ENCODE results near the gene SIK3.

SIK3 gene

DNA sequence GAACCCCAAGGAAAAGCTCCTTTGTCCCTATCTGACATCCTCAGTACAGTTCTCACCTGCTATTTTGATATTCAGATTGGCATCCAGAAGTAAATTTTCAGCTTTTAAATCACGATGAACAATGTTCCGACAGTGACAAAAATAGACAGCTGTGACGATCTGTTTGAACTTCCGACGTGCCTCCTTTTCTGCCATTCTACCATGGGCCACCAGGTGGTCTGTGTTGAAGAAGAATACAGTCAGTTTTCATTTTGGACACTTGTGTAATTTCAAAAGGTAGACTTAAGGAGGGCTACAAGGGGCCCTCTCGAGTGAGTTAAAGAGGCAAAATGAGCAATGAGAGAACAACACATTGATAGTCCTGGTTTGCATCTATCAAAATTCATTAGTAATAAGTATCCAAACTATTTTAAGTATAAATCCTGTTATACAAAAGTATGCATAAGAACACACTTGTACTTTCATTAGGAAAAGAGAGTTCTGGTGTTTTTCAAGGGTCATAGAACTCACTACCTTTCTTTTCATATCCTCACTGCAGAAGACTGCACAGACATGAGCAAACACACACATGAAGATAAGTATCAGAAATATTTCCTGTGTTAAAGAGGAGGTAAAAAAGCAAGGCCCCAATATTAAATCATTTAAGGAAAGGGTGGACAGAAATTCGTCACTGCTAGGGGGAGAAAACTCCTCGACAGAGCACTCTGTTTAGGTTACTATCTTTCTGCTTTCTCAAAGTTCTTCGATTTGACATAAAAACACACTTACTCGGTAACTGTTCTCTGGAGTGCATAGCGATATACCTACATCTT is 170.9 kb downstream of the SIK3 start:
- DNase-seq, result peak; percentile 48

DNA sequence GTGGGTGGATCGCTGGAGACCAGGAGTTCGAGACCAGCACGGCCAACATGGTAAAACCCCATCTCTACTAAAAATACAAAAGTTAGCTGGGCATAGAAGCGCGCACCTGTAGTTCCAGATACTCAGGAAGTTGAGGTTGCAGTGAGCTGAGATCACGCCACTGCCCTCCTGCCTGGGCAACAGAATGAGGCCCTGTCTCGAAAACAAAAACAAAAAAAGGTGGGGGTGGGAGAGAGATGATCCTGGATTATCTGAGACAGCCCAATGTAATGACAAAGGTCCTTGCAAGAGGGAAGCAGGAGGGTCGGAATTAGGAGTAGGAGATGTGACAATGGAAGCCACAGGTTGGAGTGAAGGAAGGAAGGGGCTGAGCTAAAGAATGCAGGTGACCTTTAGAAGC is 173.2 kb downstream of the SIK3 start:
- DNase-seq, result no peak

DNA sequence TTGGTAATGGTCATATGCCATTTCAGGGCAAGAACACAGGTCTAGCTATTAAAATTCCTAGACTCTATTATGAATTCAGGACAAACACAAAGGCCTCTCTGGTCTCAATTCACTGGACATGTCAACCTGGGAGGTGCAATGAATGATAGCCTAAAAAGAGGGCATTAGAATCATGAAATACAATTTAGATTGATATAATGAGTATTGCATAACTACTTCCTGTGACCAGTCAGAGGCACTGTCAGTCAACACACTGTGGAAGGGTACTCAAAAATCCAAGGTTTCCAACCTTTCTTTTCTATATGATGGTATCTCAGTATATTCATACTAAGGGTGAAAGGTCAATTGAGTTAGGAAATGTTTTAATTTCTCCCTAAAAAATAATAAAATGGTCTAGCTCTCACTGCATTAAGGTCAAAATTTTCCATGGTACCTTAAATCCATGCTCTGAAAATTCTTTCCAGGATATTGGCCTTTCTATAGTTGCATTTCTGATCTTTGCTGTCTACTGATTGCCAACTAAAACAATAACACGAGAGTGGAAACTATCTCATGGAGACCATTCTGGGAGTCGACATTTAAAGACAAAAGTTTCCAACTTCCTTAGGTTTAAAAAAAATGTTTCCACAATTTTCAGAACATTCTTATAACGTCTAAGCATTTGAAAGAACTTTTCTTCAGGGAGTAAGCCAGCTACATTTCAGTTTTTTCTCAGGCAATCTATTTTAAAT is 179.1 kb downstream of the SIK3 start:
- DNase-seq, result no peak

DNA sequence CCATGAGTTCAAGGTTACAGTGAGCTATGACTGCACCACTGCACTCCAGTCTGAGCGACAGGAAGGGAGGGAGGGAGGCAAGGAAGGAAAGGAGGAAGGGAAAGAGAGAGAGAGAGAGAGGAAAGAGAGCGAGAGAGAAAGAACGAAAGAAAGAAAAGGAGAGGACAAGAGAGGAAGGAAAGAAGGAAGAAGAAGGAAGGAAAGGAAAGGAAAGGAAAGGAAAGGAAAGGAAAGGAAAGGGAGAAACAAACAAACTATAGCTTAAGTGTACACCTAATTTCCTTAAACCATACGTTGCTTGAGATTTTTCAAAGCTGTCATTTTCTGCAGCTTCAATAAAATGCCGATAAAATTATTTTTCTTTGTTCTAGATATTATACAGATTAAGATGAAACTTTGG is 180.6 kb downstream of the SIK3 start:
- no peak for DNase-seq

DNA sequence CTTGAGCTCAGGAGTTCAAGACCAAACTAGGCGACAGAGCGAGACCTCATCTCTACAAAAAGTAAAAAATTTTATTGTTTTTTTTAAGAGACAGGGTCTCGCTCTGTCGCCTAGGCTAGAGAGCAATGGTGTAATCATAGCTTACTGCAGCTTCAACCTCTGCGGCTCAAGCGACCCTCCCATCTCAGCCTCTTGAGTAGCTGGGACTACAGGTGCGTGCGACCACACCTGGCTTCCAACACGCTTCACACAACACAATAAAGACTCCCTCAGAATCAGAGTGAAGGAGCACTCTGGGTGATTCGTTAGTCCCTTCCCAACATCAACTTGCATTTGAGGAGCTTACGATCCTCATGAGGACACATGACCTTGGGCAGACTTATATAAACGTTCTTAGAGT is 181.3 kb downstream of the SIK3 start:
- DNase-seq, result no peak

DNA sequence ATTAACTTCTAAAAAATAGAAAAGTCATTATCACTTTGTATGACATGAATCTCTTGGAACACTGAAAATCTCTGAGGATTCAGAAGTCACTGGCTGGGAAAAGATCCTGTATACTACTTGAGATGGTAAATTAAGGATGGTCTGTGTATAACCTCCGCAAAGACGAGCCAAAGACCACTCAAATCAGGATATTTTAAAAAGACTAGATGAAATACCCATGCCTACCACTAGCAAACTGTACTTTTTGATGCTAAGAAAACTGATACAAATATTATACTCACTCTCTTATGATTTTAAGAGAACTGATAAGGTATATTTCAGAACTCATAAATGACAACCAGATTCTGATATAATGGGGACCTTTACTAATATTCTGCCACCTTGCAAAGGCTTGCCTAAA is 182.2 kb downstream of the SIK3 start:
- DNase-seq, result no peak

DNA sequence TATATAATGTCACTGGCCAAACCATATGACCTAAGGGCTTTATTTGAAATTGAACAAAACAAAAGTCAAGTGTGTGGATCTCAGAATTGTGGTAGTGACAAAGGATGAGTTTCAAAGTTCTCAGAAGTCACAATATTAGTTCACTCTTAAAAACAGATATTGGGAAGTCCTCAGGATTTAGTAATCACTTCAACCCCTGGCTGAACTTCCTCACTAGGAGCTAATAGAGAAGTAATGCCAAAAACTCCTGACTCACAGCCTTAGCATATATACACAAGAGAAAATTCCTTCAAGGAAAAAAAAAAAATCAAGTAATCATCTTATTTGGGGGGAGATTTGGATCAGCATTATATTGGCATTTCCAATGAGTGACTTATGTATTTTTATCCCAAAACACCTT is 185.2 kb downstream of the SIK3 start:
- no peak for DNase-seq

DNA sequence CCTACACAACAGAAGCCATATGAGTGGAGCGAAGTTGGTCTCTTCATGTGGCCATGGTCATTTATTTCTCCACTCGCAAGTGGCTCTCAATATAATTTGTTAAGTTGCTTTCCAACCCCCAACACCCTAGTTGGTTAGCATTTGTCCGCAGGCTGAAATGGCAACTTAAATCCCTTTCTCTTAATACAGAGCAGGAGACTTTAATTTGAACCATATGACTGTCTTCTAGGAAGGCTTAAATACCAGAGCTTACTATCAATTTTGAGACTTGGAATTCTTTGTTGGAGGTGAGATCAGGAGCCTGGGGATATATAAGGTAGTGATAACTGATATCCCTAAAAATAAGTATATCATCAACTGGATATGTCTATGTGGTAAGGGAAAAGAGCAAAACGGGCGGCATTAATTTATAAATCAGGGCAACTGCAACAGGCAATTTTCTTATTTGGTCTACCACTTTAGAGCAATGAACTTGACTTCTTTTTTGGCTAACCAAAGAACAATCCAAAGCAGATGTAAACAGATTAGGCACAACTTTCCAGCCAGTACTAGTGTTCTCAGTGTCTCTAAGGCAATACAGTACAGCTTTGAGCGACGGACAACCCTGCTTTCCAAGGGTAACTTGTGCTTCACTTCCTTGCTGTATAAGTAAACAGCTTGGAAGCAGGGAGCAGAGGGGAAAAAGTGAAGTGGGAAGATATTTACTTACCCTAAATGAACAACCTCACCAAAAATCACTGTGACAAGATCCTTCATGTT is 186.1 kb downstream of the SIK3 start:
- DNase-seq, result no peak

DNA sequence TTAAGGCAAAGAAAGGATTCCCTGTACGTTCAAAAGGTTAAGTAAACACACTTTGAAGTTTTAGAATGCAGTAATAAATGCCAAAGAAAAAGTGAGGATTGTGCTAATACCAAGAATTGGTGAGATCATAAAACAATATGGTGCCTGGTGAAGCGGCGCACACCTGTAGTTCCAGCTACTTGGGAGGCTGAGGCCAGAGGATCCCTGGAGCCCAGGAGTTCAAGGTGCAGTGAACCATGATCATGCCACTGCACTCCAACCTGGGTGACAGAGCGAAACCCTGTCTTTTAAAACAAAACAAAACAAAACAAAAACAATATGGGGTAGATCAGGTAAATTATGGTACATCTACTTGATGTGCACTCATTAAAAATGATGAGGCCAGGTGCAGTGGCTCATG is 187.4 kb downstream of the SIK3 start:
- DNase-seq, result no peak

DNA sequence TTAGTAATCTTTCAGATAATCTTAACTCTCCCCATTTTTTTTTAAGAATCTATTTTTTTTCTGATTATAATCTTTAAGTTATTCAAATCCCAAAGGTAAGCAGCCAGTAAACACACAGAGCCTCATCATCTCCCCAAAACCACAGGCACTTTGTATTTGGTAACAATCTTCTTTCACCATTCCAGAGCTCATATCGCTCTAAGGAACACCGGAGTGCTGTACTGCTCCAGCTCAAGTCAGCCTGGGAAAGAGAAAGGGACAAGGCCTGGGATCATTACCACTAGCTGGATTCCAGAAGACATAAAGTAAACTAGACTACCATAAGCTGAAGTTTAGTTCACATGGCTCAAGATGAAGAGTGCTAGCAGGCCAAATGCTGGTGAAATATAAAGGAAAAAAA is 187.8 kb downstream of the SIK3 start:
- no peak for DNase-seq

DNA sequence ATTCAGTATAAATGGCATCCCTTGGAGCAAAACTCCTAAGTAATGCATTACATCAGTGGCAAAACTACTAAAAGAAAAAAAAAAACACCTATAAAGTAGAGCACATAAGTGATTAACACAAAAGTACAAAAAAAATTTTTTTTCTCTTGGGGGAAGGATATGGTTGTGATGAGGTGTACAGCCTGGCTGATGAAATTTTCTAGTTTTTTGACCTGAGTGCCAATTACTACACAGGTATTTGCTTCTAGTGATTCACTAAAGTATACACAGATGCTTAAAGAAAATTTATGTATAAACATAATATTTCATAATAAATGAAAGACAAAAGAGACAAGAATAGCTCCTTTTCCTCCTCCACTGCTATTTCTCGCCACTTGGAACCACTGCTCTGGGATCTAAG is 189.0 kb downstream of the SIK3 start:
- no peak for DNase-seq

DNA sequence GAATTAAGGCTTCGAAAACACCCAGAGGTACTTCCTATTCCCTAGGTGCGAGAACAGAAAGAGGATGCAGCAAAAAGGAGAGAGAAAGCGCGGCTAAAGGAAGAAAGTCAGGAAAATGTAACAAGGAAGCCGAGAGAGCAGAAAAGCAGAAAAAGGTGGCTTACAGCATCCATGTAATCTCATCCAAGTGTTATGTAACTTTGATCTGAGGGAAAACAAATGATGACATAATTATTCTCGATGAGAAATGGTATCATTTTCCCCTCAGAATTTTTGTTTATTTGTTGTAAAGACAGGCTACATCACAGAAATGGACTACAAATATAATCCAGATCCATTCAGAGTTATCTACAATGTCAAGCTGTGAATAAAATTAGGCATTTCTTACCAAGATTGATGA is 191.7 kb downstream of the SIK3 start:
- DNase-seq, result no peak

DNA sequence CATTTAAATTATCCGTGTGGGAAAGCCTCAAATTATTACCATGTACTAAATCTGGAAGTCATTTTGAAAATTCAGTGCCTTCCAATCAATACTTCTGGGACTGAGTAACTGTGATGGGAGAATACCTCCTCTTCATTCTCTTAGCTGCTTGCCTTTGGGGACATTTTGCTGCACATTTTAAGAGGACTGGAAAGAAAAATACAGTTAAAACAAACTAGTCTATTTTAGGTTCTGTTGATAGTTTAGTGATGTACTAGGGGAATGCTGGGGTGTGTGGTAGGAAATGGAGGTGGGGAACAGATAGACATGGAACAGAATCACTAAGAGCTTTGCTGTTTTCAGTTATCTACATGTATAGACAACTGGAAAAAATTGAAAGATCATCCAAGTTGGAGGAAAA is 195.1 kb downstream of the SIK3 start:
- DNase-seq, result no peak

DNA sequence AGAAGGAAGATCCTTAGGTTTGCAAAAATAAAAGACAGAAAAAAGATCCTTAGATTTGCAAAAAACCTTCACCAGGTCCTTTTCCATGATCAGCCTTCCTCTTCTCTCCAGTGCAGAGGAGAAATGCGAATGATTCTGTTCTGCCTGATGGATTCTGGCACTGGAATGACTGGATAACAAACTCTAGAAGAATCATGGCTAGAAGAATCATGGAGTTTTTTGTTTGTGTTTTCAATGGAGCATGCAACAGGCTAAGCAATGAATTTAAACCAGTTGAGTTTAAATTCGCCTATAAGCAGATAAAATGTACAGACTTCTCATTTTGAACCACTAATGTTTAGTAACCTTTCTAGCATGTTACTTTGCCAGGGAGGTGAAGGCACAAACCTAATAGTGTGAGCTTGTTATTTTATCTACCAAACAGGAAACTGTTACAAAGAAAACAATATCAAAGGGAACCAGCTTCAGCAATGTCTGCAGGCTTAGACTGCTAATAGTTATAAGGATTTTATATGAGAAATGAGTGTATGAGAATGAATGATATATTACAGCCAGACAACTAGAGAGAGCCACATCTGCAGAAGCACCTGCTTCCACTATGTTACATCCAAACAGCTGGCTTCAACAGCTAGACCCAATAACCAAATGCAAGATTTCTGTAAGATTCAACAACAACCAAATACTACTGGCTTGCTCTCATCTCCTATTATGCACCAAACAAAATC is 196.1 kb downstream of the SIK3 start:
- no peak for DNase-seq

DNA sequence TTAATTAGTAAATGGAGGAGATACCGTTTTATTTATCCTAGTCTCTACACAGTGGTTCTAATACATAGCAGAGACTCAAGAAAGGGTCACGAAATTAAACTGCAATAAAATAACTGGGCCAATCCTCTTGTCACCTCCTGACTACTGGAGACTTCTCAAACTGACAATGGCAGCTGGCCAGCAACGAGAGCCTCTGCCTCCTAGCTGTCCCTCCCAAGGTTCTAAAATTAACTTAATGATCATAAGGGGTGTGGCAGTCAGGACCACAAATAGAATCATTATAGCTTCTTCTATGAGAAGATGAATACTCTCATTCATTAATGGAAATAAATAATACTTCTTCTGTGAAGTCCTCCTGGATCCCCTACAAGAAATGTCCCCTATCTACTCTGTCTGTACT is 197.0 kb downstream of the SIK3 start:
- DNase-seq, result no peak

DNA sequence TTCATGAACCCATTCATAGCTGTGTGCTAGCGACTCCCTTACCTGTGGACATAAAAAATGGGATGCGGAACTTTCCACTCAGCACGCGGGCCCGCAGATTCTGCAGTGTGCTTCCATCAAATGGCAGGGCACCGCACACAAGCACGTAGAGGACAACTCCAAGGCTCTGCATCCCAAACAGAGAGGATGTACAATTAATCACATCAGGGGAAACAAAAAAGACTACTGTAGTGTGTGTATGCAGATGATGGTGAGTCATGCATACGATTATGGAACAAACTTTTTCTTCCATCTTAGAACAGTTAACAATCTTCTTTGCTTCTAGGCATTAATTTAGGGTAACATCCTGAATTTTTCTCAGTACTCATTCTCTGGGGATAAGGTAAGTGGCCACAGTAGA is 202.0 kb downstream of the SIK3 start:
- DNase-seq, result no peak

DNA sequence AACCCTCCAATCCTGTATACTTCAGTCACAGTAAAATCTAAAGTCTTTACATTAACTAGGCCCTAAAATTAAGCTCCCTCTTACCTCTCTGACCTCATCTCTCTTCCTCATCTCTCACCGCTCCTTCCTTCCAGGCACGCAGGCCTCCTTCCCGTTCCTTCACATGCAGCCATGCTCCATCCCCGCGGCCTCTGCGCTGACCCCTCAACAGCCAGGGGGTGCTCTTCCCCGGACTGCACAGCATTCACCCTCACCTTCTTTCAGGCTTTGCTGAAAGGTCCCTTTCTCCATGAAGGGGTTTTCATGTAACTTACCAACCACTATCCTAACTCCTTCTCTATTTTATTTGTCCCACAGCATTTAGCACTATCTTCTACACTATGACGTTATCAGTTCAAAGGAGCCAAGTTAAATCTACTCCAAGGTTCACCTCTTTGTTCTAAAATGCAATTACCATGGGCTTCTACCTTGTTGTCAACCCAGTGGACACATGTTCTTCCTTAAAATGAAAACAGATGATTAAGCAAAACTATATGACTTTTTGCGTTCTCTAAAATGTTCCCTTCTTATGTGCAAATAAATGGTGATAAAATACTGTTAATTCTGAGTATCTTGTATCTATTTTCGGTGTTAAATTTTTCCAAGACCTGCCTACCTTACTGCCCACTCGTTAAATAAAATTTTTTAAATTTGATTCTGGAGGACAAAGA is 203.0 kb downstream of the SIK3 start:
- DNase-seq, result no peak

DNA sequence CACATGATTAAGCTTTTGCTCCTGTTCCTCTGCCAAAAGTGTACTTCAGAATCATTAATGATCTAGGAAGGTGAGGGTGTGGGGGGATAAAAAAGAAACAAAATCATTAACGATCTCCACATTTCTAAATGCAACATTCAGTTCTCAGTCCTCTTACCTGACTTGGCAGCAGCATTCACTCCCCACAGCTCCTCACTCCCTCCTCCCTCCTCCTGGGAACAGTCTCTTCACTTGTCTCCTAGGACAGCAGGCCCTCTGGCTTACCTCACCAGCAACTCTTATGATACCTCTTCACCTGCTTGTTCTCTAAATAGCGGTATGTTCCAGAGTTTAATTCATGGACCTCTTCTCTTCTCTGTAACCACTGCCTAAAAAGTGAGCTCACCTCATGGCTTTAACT is 204.3 kb downstream of the SIK3 start:
- DNase-seq, result no peak

DNA sequence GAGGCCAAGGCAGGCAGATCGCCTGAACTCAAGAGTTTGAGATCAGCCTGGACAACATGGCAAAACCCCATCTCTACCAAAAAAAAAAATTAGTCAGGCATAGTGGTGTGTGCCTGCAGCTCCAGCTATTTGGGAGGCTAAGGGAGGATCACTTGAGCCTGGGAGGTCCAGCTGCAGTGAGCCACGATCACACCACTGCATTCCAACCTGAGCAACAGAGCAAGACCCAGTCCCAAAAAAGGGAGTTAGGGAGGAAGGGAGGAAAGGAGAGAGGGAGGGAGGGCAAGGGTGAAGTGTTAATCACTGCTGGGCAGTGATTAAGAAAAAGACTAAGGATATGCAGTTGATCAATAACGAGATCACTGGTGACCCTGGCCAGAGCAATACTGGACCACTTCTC is 204.8 kb downstream of the SIK3 start:
- no peak for DNase-seq

DNA sequence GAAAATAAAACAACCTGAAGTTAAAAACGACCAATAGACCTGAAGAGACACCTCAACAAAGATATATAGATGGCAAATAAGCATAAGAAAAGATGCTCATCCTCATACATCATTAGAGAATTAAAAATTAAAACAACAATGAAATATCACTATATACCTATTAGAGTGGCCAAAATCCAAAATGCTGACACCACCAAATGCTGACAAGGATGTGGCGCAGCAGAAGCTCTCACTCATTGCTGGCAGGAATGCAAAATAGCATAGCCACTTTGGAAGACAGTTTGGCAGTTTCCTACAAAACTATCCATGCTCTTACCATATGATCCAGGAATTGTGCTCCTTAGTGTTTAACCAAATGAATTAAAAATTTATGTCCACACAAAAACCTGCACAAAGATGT is 205.9 kb downstream of the SIK3 start:
- no peak for DNase-seq

DNA sequence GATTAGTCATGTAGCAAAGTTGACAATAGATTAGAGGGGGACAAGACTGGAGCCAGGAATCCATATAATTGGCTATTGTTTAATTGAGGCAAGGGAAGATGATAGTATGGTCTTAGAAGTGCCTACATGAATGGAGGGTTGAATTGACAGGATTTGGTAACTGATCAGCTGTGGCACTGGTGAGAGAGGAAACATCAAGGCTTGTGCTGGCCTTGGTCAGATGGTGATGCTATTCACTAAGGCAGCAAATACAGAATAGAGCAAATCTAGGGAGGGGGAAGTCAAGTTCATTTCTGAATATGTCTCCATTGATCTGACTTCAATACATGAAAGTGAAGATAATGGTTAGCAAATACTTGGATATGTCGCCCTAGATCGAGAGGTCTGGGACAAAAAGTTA is 206.5 kb downstream of the SIK3 start:
- no peak for DNase-seq

DNA sequence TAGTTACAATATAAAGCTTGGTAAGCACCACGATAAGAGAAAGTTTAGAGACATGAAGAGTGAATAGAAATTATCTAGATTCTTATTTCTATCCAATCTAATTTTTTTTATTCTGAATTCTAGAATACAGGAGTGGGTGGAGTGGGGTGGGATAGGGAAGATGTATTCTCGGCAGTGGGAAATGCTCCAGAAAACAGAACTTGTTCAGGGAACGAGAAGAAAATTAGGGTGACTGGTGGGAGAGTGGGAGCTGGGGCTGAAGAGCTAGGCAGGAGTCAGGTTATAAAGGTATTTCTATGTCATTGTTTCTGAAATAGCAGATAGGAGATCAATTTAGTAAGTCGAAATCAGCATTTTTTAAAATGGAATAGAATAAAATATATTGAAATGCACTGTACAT is 207.6 kb downstream of the SIK3 start:
- no peak for DNase-seq

DNA sequence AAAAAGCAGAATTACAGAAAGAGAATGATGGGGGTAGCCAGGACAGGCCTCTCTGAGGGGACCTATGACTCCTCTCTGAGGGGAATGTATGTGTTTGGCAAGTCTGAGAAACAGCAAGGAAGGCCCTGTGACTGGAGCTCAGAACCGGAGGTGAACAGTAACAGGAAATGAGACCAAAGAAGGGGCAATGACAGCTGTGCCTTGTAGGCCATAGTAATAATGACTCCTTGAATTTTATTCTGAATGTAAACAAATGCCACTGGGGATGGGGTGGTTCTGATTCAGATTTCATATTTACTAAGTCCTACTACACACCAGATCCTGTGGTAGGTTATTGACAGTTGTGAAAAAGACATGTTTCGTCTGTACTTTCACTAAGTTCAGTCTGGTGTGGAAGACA is 208.0 kb downstream of the SIK3 start:
- DNase-seq, result no peak

Data from activated CD8-positive, alpha-beta memory T cell treated with anti-CD3 and anti-CD28 coated beads, Interleukin-2, amount 50 U/mL, for 4 hours (primary cell).